Glomerular endothelial cell (primary cell): ENCODE data around the gene WDR36. TPM values are rescaled to one million over a fixed set of nuclear protein-coding genes. Genes with fewer than 3 reads are reported as not detected.

Source experiments
- DNase-seq: peaks from one replicate; pipeline ENCODE4 v3.0.0-alpha.2; 2011; ENCODE audit warnings: low read depth, low spot score; ENCODE audit errors: extremely low read depth
- total RNA-seq: library from RNA; depleted of rRNA; stranded (reverse); fragments of >200 nt; gene quantifications from 2 replicates; pipeline ENCODE4 v1.2.3, GENCODE V29; 2015

Gene WDR36
- total RNA-seq, 1 donor from 2014 or later = 26.3 TPM

DNA sequence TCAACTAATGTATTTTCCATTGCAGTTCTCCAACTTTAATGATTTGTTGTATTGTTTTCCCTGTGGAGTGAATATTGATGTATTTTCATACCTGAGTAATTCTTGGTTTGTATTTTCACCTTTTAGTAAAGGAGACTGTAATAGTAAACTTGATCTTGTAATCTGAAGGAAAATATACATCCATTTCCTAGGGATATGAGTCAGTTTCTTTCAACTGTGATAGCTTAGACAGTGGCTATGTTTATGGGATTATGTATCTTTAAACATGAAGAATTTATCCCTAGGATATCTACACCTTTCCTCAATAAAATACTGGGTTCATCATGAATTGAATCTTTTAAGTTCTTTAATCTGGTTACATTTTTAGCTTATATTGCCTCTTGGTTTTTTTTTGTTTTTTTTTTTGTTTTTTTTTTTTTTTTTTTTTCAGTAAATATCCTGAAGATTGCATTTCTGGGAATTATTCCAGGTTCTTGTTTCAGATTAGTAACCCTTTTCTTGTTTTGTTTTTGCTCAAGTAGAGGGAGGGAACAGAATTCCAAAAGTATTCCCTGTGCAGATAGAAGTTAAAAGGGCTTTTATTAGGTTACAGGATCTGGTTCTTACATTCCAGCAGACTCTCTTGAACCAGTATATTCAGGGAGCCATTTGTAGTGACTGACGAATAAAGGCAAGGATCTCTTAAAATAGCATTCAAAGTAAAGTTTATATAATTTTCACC is 7.1 kb downstream of the WDR36 start:
- no peak for DNase-seq

DNA sequence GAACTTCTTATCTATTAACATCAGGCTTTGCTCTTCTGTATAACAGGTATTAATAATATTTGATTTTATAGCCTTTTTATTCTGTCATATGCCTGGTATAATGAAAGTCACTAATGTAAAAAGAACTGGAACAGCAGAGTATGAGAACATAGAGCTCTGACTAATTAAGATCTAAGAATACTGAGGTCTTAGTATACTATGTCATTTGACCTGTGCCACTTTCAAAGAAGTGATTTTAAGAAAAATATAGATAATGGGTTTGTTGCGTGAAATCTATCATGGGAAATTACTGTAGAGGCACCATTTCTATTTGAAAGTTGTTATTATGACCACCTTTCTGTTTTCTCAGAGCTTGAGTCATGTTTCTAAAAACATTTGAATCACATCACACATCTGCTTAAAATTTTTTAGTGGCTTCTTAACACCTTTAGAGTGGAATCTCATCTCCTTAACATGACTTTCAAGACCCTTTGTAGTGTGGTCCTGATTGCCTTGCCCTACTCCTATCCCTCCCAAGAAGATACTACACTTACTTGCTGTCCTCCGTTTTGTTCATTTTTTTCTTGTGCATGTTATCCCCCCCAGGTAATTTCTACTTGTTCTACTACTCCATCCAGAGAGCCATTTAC is 14.3 kb downstream of the WDR36 start:
- DNase-seq = no peak

DNA sequence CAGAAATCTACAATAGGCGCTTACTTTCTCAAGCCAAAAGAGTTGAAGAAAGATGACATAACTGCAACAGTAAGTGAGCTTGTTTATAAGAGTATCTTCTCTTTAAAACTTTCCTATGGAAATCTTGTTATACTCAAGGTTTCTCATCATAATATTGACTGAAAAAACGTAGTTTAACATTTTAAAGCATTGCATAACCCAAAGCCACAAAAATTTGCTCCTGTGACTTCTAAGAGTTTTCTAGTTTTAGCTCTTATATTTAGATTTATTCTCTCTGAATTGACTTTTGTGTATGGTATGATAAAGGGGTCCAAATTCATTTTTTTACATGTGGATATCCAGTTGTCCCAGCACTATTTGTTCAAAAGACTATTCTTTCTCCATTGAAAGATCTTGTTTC is 15.2 kb downstream of the WDR36 start:
- DNase-seq = no peak

DNA sequence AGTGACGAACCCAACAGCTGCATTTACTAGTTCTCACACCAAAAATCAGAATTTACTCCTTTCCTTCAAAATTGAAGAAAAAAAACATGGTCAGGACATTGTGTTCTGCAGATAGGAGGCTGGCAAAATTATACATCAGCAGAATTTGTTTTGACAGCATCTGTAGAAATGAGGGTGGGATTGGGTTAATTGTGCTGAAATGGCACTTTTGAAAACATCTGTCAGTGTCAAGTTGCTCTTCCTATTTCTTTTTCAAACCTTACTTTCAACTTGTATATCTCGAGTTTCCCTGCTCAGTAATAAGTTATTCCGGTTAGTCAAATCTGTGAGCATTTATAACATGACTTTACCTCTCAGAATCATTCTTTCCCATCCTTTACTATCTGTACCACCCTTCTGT is 19.8 kb downstream of the WDR36 start:
- DNase-seq = no peak

DNA sequence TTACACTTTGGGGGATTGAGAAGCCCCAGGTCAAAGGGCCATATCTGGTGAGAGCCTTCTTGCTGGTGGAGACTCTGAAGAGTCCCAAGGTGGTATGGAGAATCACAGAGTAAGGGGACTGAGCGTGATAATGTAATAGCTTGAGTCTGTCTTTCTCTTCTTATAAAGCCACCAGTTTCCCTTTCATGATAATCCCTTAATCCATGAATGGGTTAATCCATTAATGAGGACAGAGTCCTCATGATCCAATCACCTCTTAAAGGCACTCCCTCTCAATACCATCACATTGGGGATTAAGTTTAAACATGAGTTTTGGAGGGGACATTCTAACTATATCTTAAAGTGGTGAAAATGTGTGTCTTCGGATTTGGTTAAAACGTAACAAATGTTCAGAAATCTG is 21.5 kb downstream of the WDR36 start:
- no peak for DNase-seq

DNA sequence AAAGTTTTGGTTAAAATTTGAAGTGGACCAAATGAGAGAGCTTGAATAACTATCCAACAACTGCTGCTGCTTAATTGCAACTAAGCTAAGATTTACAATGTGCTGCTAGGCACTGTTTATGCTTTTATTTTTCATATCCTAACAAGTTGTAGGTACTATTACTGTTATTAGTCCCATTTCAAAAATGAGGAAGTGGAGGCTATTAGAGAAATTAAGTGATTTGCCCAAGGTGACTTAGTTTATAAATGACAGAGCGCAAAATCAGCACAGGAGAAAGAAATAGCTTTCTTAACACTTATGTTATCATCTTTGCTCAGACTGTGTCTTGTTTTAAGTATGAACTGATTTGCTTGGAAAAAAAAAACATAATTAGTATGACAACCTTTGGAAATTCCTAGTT is 23.1 kb downstream of the WDR36 start:
- no peak for DNase-seq

DNA sequence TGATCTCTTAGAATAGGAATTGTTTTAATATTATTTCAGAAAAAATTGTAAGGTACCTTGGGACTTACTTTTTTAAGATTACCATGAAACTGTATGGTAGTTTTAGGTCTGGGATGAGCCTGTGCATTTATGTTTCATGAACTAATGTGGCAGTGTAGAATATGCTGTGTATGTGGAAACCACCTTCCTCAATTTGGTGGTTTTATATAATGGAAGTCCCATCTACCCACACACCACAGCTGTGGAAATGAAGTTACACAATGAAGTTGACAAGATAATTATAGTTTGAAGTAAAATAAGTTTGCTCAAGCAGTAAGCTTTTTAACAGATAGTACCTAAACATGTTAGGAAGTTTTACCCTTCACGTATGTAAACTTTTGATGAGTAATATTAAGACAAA is 24.4 kb downstream of the WDR36 start:
- no peak for DNase-seq

DNA sequence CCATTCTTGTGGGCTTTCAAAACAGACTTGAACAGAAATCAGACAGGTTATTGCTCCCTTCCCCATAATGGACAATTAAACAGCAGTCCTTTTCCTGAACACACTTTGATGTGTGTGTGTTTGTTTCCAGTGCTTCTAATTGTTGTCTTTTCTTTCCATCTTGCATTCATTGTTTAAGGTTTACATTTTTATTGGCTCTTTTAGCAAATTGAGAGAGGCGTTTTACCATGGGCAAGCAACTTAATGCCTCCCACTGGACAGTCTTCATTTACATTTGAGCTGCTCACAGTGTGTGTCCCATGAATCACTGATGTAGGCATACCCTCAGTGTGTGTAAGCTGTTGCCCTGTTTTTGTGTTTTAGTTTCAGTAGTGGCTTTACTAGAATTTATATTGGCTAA is 25.0 kb downstream of the WDR36 start:
- no peak for DNase-seq

DNA sequence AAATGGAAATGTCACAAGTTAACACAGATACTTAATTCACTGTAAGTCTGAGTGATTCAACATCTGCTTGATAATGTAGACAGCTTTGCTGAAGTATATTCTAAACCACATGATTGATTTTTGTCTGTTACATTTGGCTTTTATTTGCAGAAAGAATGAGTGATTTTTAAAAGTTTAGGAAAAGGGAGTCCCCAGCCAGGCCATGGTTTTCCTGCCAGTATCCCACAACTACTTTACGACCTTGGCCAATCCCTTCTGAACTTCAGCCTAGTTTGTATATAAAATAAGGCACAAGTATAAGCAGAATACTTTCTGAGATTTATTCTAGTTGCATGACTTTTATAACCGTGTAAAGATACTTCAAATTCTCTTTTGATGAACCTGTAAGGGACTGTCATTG is 27.1 kb downstream of the WDR36 start:
- no peak for DNase-seq

DNA sequence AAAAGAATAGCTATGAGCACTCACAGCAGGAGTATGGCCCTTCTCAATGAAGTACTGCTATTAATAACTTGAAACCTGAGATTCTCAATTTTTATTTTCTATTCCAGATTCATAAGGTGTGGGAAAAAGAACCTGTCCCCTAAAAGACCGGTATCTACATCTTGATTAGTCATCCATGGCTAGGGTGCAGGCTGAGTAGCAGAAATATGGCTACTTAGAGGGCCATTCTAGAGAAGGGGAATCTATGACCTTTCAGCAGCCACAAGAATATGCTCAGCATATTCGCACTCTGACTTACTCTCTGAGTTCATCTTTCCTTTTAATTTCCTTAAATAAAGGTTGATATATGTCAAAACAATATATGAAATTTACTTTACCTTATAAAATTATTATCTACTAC is 27.7 kb downstream of the WDR36 start:
- DNase-seq = no peak

DNA sequence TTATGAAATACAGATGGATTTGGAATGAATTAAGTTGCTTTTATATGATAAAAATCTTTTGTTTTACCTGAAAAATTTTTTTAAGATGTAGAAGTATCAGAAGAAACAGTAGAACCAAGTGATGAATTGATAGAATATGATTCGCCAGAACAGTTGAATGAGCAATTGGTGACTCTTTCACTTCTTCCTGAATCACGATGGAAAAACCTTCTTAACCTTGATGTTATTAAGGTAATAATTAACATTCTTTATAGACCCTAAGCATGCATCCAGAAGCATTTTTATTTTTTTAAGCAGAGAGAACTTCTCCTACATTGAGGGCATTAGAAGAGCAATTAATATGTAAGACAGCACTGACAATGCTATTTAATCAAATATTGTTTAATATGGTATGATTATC is 28.8 kb downstream of the WDR36 start:
- DNase-seq = no peak

DNA sequence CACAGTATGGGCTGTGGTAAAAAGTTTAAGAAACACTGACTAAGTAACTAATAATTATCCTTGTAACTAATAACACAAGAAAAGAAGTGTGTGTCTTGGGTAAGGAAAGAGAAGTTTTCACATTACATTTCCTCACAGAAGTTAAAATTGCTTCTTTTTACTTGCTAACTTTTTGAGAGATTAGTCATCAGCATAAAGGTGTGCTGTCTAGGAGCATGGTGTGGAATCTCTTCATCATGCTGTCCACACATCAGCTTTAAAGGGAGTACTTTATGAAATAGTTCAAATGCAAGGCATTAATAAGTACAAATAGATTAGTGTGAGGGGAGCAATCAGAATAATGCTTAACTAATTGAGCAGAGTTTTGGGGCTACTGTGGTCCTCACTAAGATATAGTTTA is 29.8 kb downstream of the WDR36 start:
- no peak for DNase-seq

DNA sequence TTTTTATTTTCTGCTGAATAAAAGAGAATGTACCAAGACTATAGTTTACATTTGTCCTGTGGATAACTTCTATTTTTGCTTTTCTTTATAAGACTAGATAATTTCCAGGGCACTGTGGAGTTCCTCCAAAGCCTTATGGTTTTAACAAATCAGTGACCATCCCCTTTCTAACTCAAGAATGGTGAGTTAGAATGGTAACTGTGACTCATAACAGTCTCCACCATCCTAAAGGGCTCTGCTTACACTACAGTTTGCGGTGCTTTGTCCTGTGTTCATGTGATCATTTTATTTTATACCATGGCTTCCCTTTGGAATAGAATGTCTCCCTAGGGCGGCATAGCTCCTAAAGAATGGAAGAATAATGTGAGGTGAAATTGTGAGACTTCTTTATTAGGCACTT is 30.2 kb downstream of the WDR36 start:
- DNase-seq = no peak

DNA sequence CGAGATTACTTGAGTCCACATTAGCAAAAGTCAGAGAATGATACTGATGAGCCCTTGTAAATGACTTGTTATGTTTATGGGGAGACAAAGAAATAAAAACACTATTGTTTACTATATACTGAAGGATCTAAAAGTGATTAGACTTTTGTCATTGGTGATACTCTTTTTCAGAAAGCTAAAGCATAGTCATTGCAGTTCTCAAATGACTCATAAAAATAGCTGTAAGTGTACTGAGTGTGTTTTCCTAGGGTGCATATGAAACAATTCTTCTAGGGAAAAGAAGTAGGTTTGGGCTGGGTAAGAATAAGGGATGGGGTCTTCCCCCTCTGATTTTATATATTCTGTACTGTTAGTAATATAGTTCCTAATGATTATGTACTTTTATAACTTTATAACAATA is 32.6 kb downstream of the WDR36 start:
- no peak for DNase-seq

DNA sequence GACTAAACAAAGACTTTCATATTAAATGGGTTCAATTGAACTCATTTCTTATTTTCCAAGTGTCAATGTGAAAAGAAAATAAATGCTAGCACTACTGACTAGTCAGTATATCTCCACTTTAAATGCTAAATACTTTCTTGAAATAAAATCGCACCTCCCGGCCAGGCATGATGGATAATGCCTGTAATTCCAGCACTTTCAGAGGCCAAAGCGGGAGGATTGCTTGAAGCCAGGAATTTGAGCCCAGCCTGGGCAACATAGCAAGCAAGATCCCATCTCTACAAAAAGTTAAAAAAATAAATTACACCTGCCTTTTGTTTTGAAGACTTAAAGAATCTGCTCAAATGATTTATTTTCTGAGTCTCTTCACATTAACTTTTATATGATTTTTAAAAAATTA is 34.7 kb downstream of the WDR36 start:
- DNase-seq = no peak

DNA sequence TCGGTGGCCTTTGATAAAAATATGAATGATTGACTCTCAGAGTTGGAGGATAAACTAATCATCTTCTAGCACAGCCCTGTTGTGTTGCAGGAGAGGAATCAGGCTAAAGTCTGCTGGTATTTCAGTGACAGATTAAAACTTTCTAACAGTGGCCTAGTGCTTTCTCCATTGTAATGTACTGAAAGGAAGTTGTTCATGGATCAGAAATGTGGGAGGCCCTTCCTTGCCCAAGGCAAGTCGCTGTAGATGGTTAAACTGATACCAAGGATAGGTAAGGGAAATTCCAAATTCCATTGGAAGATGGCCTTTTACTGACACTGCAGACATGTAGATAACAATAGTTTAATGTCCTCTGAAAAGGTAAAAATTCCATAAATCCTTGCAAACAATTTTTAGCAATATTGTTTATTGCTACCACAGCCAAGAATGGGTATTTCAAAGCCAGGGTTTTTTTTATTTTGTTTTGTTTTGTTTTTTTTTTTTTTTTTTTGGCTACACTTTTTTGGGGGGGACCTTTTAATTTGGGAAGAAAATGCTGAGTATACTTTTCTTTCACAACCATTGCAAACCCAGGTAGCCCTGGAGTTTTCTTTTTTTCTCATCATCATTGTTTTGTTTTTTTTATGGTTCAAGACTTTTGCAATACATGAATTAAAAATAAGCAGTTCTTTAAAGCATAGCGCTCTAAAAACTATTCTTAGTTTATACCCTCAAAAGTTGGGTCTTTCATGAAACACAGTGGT is 35.5 kb downstream of the WDR36 start:
- DNase-seq = no peak

DNA sequence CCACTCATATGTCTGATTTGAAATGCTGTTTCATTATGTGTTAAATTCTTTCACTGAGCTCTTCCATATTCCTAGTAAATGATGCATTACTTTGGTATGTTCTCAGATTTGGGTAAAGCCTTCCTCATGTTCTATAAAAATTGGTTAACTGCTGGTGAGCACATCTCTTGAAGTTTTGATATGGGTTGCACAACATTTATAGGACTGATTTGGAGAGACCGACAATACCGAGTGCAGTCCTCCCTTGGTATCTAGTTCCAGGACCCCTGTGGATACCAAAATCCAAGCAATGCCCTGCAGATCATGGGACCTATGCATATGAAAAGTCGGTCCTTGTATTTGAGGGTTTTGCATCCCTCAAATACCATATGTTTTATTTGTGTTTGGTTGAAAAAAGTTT is 37.8 kb downstream of the WDR36 start:
- no peak for DNase-seq

DNA sequence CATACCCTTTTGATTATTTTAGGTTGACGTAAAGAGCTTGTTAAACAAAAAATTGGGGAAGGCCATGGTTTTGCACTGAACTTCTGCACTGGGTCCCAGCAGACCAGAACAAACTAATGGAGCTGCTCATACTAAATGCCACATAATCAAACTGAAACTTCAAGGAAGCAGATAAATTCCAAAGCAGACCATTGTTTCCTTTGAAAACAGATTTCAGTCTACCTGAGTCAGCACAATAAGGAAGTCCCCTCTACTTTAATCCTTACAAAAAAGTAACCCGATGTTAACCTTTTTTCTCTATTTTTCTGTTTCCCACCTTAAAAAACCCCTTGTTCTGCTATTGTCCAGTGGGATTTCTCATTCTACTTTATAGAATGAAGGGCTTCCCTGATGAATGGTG is 39.2 kb downstream of the WDR36 start:
- no peak for DNase-seq

DNA sequence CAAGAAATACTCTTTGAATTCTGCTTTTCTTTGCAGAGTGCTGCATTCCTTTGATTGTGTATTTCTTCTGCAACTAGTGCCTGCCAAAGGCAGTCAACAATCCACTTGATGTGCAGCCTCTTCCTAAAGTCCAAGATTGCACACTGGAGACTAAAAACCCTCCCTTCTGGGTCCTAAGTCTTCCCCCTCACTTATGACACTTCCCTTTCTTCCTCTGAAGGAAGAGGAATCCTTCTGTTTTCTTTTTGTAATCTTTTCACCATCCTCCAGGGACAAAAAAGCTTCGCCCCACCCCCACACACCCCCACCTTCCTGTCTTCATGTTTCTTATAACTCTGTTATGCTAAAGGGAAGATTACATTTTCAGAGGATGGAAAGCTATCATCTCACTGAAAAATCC is 39.9 kb downstream of the WDR36 start:
- DNase-seq = no peak

DNA sequence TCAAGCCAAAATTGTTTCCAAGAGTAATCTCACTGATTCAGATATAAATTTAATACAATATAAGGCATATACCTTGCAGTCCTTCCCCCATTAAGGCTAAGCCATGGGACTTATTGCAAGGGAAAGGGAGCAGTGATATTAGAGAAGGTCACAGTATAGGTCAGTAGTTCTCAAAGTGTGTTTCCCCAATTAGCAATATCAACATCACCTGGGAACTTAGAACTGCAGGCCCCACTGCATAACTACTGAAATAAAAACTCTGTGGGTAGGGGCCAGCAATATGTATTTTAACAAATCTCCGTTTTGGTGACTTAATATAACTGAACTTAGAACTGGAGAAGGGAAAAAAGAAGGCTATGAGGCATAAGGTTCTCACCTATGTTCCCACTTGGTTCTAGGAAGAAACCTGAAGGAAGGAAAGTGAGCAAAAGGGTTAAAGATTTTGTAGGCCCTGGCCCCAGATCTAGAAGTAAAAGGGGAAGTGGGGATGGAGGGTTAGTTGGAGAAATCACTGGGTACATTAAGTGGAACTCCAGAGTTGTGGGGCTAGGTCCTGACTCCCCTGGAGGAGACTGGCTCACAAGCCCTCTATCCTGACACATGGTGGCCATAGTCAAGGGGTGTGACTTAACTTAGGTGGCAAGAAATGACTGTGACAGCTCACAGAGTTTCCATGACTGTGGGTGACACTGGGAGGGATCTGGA is 40.7 kb downstream of the WDR36 start:
- DNase-seq = no peak

DNA sequence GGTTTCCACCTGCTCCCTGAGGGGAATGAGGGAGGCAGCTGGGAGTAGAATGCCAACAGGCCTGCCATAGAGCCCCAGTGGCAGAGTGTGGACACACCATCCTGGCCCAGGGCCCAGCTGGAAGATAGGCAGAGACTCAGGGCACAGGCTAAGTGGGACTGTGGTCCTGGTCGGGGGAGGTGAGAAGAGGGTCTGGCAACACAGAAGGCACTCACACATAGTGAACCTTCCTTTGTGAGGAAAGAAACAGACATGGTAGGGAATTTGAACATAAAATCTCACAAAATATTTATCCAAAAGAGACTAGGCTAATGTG is 41.2 kb downstream of the WDR36 start:
- no peak for DNase-seq

DNA sequence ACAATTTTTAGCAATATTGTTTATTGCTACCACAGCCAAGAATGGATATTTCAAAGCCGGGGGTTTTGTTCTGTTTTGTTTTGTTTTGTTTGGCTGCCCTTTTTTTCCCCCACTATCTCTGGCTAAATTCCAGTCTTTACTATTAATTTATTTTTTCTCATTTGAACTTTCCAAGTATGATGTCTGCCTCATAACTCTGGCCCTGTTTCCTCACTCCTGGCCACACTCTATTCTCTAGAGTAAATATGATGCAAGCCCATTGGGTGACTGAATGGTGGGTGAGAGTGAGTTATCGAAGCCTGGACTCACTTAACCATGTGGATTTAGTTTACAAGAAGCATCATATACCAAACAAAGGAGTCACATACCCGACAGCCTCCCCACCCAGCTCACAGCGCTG is 41.9 kb downstream of the WDR36 start:
- no peak for DNase-seq
